K562 (cell line): ENCODE data around the gene MBNL2. TPM values are rescaled to one million over a fixed set of nuclear protein-coding genes. Genes with fewer than 3 reads are reported as not detected.

Source experiments
- BHLHE40 ChIP-seq: IDR thresholded peaks from 2 replicates; pipeline ENCODE4 v1.6.1; 2011; ENCODE audit warnings: low read length, improper control_type of control experiment
- CSDE1 ChIP-seq, 2 experiments: fragments of 450-650 bp; IDR thresholded peaks; 2 replicates each; pipeline ENCODE4 v1.6.1; 2016; ENCODE audit warnings: mild to moderate bottlenecking in 1 of 2
- CTBP1 ChIP-seq: fragments of 450-650 bp; IDR thresholded peaks from 2 replicates; pipeline ENCODE4 v1.6.1; 2016; ENCODE audit warnings: borderline replicate concordance
- HNRNPK ChIP-seq: fragments of 200-400 bp; formaldehyde crosslinking; IDR thresholded peaks from one replicate; pipeline ENCODE4 v1.6.1; 2018; ENCODE audit warnings: mild to moderate bottlenecking, low read depth, low read length; ENCODE audit not compliant: poor library complexity, severe bottlenecking
- LARP7 ChIP-seq: fragments of 450-650 bp; IDR thresholded peaks from 2 replicates; pipeline ENCODE4 v1.6.1; 2016
- MECOM ChIP-seq: fragments of 250-450 bp; sonication (Bioruptor Pico); IDR thresholded peaks from 2 replicates; pipeline ENCODE4 v1.8.0; 2022; ENCODE audit warnings: inconsistent platforms
- NCOA1 ChIP-seq: fragments of 450-650 bp; IDR thresholded peaks from 2 replicates; pipeline ENCODE4 v1.6.1; 2016; ENCODE audit warnings: low read depth
- NFXL1 ChIP-seq: fragments of 450-650 bp; formaldehyde crosslinking; IDR thresholded peaks from 2 replicates; pipeline ENCODE4 v1.4.0; 2021; ENCODE audit warnings: mild to moderate bottlenecking
- ZC3H4 ChIP-seq: sonication (generic); formaldehyde crosslinking; IDR thresholded peaks from 2 replicates; pipeline ENCODE4 v1.9.0; 2021; ENCODE audit warnings: missing genetic modification reagents, borderline replicate concordance
- ZNF174 ChIP-seq: fragments of 250-450 bp; sonication (Bioruptor Pico); IDR thresholded peaks from 2 replicates; pipeline ENCODE4 v1.4.0; 2020; ENCODE audit warnings: mild to moderate bottlenecking
- polyA plus RNA-seq, 8 experiments: library from polyadenylated mRNA; depleted of rRNA in 4 of 8; stranded (reverse) in 5 of 8; unstranded in 3 of 8; fragments of >200 nt; fragmentation: Nextera tagmentation in 2 of 8; fragmentation: Illumina TruSeq in 1 of 8; extraction: Ambion mirVana in 2 of 8; extraction: Trizol in 1 of 8; gene quantifications; 2 replicates each; pipeline versions ENCODE4 v1.2.1 to v1.2.3, GENCODE V29; 2011 to 2014; ENCODE audit warnings: inconsistent platforms in 1 of 8, missing spikeins in 1 of 8
- total RNA-seq, 7 experiments: library from RNA; depleted of rRNA in 6 of 7; stranded (reverse); fragments of >200 nt in 6 of 7; fragmentation: Illumina TruSeq in 2 of 7; extraction: Trizol in 2 of 7; gene quantifications; 2 replicates each; pipeline versions ENCODE4 v1.2.1 to v1.2.3, GENCODE V29; 2011 to 2021; ENCODE audit warnings: low replicate concordance in 1 of 7
- TF ChIP-seq, protein P1 (sequence below): fragments of 250-450 bp; sonication (Bioruptor Pico); IDR thresholded peaks from 2 replicates; pipeline ENCODE4 v1.4.0; 2020
- TF ChIP-seq, protein P2 (sequence below): sonication (generic); formaldehyde crosslinking; IDR thresholded peaks from 2 replicates; pipeline ENCODE4 v1.8.1; 2022; ENCODE audit warnings: missing genetic modification reagents
- TF ChIP-seq, protein P3 (sequence below): fragments of 450-650 bp; IDR thresholded peaks from 2 replicates; pipeline ENCODE4 v1.6.1; 2016; ENCODE audit warnings: low read depth

MBNL2 gene
- total and polyA plus RNA-seq, 9 of the 15 experiments (the other 6 are each of a cell fraction or from before 2014, with no cell fraction given): 7.0 to 24.8 (median 13.8) TPM

- TF ChIP-seq, protein P1, sequence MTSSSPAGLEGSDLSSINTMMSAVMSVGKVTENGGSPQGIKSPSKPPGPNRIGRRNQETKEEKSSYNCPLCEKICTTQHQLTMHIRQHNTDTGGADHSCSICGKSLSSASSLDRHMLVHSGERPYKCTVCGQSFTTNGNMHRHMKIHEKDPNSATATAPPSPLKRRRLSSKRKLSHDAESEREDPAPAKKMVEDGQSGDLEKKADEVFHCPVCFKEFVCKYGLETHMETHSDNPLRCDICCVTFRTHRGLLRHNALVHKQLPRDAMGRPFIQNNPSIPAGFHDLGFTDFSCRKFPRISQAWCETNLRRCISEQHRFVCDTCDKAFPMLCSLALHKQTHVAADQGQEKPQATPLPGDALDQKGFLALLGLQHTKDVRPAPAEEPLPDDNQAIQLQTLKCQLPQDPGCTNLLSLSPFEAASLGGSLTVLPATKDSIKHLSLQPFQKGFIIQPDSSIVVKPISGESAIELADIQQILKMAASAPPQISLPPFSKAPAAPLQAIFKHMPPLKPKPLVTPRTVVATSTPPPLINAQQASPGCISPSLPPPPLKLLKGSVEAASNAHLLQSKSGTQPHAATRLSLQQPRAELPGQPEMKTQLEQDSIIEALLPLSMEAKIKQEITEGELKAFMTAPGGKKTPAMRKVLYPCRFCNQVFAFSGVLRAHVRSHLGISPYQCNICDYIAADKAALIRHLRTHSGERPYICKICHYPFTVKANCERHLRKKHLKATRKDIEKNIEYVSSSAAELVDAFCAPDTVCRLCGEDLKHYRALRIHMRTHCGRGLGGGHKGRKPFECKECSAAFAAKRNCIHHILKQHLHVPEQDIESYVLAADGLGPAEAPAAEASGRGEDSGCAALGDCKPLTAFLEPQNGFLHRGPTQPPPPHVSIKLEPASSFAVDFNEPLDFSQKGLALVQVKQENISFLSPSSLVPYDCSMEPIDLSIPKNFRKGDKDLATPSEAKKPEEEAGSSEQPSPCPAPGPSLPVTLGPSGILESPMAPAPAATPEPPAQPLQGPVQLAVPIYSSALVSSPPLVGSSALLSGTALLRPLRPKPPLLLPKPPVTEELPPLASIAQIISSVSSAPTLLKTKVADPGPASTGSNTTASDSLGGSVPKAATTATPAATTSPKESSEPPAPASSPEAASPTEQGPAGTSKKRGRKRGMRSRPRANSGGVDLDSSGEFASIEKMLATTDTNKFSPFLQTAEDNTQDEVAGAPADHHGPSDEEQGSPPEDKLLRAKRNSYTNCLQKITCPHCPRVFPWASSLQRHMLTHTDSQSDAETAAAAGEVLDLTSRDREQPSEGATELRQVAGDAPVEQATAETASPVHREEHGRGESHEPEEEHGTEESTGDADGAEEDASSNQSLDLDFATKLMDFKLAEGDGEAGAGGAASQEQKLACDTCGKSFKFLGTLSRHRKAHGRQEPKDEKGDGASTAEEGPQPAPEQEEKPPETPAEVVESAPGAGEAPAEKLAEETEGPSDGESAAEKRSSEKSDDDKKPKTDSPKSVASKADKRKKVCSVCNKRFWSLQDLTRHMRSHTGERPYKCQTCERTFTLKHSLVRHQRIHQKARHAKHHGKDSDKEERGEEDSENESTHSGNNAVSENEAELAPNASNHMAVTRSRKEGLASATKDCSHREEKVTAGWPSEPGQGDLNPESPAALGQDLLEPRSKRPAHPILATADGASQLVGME: no peak
- TF ChIP-seq, protein P2, sequence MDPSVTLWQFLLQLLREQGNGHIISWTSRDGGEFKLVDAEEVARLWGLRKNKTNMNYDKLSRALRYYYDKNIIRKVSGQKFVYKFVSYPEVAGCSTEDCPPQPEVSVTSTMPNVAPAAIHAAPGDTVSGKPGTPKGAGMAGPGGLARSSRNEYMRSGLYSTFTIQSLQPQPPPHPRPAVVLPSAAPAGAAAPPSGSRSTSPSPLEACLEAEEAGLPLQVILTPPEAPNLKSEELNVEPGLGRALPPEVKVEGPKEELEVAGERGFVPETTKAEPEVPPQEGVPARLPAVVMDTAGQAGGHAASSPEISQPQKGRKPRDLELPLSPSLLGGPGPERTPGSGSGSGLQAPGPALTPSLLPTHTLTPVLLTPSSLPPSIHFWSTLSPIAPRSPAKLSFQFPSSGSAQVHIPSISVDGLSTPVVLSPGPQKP (CRISPR knock-in tag): no peak
- TF ChIP-seq LARP7 (no peak), CSDE1 (IDR thresholded peaks at IDR 0.05) (no peak), BHLHE40 (peak; percentile 84), ZNF174 (no peak), NFXL1 (CRISPR knock-in tag) (no peak), ZC3H4 (CRISPR knock-in tag) (no peak), NCOA1 (no peak), MECOM (no peak), CTBP1 (no peak), HNRNPK (no peak)
- TF ChIP-seq, protein P3, sequence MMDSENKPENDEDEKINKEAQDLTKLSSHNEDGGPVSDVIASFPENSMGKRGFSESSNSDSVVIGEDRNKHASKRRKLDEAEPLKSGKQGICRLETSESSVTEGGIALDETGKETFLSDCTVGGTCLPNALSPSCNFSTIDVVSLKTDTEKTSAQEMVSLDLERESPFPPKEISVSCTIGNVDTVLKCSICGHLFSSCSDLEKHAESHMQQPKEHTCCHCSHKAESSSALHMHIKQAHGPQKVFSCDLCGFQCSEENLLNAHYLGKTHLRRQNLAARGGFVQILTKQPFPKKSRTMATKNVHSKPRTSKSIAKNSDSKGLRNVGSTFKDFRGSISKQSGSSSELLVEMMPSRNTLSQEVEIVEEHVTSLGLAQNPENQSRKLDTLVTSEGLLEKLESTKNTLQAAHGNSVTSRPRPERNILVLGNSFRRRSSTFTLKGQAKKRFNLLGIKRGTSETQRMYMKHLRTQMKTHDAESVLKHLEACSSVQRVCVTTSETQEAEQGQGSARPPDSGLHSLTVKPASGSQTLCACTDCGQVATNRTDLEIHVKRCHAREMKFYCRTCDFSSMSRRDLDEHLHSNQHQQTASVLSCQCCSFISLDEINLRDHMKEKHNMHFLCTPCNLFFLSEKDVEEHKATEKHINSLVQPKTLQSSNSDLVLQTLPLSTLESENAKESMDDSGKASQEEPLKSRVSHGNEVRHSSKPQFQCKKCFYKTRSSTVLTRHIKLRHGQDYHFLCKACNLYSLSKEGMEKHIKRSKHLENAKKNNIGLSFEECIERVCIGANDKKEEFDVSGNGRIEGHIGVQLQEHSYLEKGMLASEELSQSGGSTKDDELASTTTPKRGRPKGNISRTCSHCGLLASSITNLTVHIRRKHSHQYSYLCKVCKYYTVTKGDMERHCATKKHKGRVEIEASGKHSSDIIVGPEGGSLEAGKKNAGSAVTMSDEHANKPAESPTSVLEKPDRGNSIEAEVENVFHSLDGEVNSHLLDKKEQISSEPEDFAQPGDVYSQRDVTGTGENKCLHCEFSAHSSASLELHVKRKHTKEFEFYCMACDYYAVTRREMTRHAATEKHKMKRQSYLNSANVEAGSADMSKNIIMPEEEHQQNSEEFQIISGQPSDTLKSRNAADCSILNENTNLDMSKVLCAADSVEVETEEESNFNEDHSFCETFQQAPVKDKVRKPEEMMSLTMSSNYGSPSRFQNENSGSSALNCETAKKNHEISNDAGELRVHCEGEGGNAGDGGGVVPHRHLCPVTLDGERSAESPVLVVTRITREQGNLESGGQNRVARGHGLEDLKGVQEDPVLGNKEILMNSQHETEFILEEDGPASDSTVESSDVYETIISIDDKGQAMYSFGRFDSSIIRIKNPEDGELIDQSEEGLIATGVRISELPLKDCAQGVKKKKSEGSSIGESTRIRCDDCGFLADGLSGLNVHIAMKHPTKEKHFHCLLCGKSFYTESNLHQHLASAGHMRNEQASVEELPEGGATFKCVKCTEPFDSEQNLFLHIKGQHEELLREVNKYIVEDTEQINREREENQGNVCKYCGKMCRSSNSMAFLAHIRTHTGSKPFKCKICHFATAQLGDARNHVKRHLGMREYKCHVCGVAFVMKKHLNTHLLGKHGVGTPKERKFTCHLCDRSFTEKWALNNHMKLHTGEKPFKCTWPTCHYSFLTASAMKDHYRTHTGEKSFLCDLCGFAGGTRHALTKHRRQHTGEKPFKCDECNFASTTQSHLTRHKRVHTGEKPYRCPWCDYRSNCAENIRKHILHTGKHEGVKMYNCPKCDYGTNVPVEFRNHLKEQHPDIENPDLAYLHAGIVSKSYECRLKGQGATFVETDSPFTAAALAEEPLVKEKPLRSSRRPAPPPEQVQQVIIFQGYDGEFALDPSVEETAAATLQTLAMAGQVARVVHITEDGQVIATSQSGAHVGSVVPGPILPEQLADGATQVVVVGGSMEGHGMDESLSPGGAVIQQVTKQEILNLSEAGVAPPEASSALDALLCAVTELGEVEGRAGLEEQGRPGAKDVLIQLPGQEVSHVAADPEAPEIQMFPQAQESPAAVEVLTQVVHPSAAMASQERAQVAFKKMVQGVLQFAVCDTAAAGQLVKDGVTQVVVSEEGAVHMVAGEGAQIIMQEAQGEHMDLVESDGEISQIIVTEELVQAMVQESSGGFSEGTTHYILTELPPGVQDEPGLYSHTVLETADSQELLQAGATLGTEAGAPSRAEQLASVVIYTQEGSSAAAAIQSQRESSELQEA: no peak
Observed at GRCh38 chr13:97422118-97423054, 200.3 kb downstream of the MBNL2 start (continued).
